Effector CD4-positive, alpha-beta T cell (primary cell): Measurements from ENCODE around the gene FTSJ1.
"Not testable (repeated sequence)": the region's sequence is repeated elsewhere in the genome, so short reads cannot be mapped to it uniquely, and the experiment has no call there.

Experiments
- DNase-seq: peaks from one replicate; pipeline ENCODE4 v3.0.0-alpha.2; 2020

FTSJ1 gene

DNA sequence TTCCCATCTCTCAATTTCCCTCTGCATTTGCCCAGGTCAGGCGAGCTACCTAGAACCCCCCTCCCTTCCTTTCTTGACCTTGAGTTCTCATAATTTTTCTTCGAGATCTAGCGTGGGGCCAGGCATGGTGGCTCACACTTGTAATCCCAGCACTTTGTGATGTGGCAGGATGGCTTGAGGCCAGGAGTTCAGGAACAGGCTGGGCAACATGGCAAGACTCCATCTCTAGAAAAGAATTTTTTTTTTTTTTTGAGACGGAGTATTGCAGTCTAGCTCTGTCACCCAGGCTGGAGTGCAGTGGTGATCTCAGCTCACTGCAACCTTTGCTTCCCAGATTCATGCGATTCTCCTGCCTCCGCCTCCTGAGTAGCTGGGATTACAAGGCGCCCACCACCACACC lies 28.3 kb downstream of the FTSJ1 start:
- no peak for DNase-seq

DNA sequence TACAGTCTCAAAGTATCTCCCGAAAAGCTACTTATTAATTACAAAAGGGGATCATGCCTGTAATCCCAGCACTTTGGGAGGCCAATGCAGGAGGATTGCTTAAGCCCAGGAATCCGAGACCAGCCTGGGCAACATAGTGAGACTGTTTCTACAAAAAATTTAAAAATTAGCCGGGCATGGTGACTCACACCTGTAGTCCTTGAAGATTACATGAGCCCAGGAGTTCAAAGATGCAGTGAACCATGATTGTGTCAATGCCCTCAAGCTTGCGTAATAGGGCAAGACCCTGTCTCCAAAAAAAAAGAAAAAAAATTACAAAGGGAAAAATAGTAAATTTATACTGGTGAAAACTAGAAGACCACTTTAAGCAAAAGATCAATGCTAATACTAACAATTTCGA lies 29.5 kb downstream of the FTSJ1 start:
- DNase-seq, result no peak

DNA sequence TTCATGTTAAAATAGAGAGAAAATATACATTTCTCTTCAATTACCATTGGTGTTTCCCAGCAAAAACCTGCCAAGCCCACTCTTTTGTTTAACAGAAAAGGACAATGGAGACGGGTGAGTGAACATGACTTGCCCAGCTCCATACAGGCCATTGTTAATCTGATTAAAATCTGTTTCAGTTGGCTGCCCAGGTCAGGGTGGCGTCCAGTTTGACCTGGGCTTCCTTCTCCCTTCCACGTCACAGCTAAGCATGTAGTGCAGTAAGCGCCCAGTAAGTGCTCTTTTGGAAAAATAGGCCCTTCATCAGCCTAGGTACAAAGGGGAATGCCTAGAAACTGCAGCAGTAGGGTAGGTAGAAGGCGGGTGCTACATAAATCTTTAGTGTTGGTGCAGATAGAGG lies 31.2 kb downstream of the FTSJ1 start:
- no peak for DNase-seq

- DNase-seq, result peak; percentile 68
Observed at GRCh38 chrX:48508400-48509244, 32.6 kb downstream of the FTSJ1 start, which contains the start of gene PORCN. Gene PORCN (plus strand): TSS chrX:48508992. CDS start chrX:48509821, 829 bp downstream.

DNA sequence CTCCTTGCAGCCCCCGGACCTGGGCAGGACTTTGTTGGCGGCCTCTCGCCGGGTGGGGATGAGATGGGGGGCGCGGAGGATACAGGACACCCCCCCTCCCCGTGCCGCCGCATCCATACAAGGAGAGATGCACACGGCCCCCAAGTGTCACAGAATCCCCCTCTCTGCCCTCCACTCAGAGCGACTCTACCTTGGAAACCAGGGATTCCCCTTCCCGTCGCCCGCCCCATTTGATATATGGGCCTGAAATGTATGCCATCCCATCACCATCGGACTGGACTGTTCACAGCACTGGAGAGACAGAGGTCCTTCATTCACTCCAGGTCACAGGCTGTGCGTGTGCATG lies 33.2 kb downstream of the FTSJ1 start:
- no peak for DNase-seq

DNA sequence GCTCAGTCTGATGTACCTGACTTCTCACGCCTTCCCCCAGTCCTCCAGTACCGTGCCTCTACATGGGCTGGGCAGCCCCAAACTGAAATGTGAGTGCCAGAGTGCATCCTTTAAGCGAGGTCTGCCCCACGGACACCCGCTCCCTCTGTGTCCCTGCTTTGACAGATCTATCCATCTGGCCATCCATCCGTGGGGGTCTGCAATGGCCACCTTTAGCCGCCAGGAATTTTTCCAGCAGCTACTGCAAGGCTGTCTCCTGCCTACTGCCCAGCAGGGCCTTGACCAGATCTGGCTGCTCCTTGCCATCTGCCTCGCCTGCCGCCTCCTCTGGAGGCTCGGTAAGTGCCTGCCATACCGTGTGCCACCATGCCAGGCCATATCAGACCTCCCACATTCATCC lies 33.6 kb downstream of the FTSJ1 start:
- no peak for DNase-seq

GRCh38 chrX:48511560-48511959 lies 35.6 kb downstream of the FTSJ1 start:
- DNase-seq, result no peak

DNA sequence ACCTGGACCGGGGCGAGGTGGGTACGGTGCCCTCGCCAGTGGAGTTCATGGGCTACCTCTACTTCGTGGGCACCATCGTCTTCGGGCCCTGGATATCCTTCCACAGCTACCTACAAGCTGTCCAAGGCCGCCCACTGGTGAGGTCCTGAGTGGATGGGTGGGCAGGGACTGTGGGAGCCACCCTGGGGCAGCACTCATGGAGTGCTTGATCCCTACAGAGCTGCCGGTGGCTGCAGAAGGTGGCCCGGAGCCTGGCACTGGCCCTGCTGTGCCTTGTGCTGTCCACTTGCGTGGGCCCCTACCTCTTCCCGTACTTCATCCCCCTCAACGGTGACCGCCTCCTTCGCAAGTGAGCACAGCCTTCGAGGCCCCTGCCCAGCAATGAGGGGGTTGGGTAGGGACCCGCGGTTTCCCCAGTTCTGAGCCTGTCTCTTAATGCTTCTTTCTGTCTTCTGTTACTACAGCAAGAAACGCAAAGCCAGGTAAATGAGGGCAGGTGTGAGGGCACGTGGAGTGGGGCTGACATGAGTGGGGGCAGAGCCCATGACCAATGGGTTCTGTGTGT lies 36.5 kb downstream of the FTSJ1 start:
- DNase-seq, result no peak

DNA sequence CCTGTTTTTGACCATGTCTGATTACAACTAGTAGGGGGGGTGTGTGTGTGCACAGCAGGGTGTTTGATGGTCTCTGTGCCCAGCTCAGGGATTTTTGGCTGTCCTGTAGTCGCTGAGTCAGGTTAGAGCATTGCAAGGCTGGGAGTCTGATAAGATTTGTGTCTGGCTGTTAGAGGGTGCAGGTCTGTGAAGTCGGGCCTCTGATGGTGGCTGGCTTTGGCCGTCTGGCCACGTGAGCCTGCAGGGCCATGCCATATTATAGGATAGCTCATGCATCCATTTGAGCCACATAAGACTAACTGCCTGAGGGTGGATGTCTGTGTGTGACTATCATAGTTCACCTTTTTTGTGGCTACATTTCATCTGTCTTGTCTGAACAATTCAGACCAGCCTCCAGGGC lies 37.7 kb downstream of the FTSJ1 start:
- no peak for DNase-seq

GRCh38 chrX:48514126-48514806 lies 38.3 kb downstream of the FTSJ1 start:
- no peak for DNase-seq

DNA sequence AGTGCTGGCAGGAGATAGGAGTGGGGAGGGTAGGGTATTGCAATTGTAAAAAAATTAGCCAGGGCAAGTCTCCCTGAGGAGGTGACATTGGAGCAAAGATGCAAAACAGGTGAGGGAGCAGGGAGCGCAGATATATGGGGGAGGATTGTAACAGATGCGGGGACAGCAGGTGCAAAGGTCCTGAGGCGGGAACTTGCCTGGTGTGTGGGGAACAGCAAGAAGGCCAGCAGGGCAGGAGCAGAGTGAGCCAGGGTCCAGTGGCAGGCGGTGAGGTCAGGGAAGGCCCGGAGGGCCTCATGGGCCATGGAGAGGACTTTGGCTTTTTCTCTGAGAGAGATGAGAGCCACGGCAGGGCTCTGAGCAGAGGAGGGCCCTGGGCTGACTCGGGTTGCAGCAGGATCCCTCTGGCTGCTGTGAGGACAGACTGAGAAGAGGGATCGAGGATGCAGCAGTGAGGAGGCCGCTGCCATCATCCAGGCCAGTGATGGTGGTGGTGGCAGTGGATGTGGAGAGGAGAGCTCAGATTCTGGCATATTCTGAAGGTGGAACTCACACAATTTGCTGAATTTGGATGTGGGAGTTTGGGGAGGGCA lies 39.0 kb downstream of the FTSJ1 start:
- DNase-seq, result no peak

- no peak for DNase-seq
Observed at GRCh38 chrX:48515842-48516241, 39.8 kb downstream of the FTSJ1 start.

- no peak for DNase-seq
Observed at GRCh38 chrX:48516285-48516684, 40.3 kb downstream of the FTSJ1 start.

- DNase-seq, result no peak
Observed at GRCh38 chrX:48516987-48517386, 41.0 kb downstream of the FTSJ1 start.

- DNase-seq, result not testable (repeated sequence)
Observed at GRCh38 chrX:48519481-48519880, 43.5 kb downstream of the FTSJ1 start.

- no peak for DNase-seq
Observed at GRCh38 chrX:48520455-48520854, 44.5 kb downstream of the FTSJ1 start.

- DNase-seq, result no peak
Observed at GRCh38 chrX:48520976-48521352, 45.0 kb downstream of the FTSJ1 start.

DNA sequence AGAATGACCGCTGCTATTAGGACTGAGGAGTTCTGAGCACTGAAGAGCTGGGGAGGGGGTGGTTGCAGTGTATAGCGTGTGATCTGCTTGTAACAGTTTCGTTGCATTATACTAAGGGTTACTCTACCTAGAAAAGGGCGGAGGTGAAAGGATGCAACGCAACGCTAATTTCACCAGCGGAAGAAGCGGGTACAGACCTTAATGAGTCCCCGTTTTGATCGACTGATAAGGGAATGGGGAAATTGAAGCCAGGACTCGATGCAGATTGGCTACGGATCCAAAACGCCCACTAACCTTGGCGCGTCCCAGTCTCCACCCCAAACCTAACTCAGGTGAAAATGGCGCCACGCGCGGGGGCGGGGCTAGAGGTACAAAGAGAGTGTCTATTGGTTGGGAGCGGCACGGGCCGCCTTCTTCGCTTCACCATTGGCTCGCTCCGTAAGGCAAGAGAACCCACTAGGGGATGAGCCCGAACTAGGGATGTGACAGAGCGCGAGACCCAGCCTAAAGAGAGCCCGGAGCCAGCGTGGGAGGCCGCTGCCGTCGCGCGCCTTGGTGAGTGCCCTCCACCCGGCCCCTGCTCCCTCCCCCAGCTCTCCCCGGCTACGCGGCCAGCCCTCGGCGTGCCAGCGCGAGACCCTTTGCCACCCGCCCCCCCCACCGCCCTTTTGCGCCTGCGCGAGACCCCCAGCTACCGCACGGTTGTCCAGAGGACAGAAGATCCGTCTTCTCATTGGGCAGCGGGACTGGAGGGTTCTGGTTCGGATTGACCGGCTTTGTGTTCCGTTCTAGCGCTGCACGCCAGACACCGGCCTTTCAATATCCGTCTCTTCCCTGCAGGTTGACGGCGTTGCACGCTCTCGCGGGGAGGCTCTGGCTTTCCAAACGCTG lies 45.6 kb downstream of the FTSJ1 start, which contains the start of gene EBP:
TSS of gene EBP (plus strand) at position 456 of the 891 bp plus-strand sequence. CDS start 1,964 bp downstream, outside the sequence.
- DNase-seq, result peak; percentile 90

DNA sequence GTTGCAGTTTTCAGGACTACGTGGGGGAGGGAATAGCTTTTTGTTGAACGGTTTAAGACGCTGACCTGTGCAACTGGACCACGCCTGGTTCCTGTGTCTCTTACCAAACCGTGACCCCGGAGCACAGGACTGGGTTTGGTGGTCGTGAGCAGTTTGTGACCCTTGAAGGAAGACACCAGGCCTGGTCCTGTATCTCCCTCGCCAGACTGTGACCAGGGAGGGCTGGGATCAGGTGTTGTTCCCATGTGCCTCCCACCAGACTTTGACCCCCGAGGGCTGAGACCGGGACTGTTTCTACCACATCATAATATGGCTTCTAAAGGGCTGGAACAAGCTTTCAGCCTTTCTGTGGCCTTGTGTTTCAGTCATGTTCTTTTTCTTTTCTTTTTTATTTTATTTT lies 46.3 kb downstream of the FTSJ1 start:
- no peak for DNase-seq

- DNase-seq, result no peak
Observed at GRCh38 chrX:48523682-48524081, 47.7 kb downstream of the FTSJ1 start.

DNA sequence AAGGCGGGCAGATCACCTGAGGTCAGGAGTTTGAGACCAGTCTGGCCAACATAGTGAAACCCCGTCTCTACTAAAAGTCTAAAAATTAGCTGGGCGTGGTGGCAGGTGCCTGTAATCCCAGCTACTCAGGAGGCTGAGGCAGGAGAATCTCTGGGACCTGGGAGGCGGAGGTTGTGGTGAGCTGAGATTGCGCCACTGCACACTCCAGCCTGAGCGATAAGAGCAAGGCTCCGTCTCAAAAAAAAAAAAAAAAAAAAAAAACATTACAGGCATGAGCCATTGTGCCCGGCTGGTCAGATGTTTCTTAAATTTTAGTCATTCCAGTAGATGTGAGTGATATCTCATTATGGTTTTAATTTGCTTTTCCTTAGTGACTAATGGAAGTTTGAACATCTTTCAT lies 49.9 kb downstream of the FTSJ1 start:
- DNase-seq, result not testable (repeated sequence)

GRCh38 chrX:48530736-48531135 lies 54.7 kb downstream of the FTSJ1 start:
- DNase-seq, result no peak
